ENCODE data around the gene WDR62. TPM values are rescaled to one million over a fixed set of nuclear protein-coding genes. Genes with fewer than 3 reads are reported as not detected.
"Not testable (repeated sequence)": the region's sequence is repeated elsewhere in the genome, so short reads cannot be mapped to it uniquely, and the experiment has no call there.

WDR62 gene
- total RNA-seq, 1 donor = 1.4 TPM

GRCh38 chr19:36067681-36068080, 13.0 kb downstream of the WDR62 start:
- H3K4me1 ChIP-seq (ENCODE audit: insufficient read depth, low read length) = peaks cover 4% of the 10 kb centered on the region

DNA sequence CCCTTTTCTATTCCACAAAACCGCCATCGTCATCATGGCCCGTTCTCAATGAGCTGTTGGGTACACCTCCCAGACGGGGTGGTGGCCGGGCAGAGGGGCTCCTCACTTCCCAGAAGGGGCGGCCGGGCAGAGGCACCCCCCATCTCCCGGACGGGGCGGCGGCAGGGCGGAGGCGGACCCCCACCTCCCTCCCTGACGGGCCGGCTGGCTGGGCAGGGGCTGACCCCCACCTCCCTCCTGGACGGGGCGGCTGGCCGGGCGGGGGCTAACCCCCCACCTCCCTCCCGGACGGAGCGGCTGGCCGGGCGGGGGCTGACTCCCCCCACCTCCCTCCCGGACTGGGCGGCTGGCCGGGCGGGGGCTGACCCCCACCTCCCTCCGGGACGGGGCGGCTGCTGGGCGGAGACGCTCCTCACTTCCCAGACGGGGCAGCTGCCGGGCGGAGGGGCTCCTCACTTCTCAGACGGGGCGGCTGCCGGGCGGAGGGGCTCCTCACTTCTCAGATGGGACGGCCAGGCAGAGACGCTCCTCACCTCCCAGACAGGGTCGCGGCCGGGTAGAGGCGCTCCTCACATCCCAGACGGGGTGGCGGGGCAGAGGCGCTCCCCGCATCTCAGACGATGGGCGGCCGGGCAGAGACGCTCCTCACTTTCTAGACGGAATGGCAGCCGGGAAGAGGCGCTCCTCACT, 14.3 kb downstream of the WDR62 start:
- not testable (repeated sequence) for H3K4me1 ChIP-seq (ENCODE audit: insufficient read depth, low read length); H2AFZ ChIP-seq (ENCODE audit: low read length); H4K20me1 ChIP-seq (ENCODE audit: insufficient read depth, low read length); H3K9me3 ChIP-seq (ENCODE audit: low read depth, low read length); H3K27ac ChIP-seq (ENCODE audit: low read depth, low read length); H3K4me3 ChIP-seq (ENCODE audit: insufficient read depth, low read length); DNase-seq (ENCODE audit: insufficient read length, low spot score, missing footprints); H3K79me2 ChIP-seq (ENCODE audit: insufficient read depth, low read length); H3K27me3 ChIP-seq (ENCODE audit: insufficient read depth, low read length); H3K4me2 ChIP-seq (ENCODE audit: insufficient read depth, low read length)
- peaks cover 28% of the 10 kb centered on the region for H3K36me3 ChIP-seq (ENCODE audit: insufficient read depth, low read length)

More at GRCh38 chr19:36067681-36068080, 13.0 kb downstream of the WDR62 start:
- no peak for DNase-seq (ENCODE audit: insufficient read length, low spot score, missing footprints)
- Histone ChIP-seq H3K36me3 (ENCODE audit: insufficient read depth, low read length) (peaks cover 24% of the 10 kb centered on the region), H3K4me2 (ENCODE audit: insufficient read depth, low read length) (no peak overlapping the region), H3K79me2 (ENCODE audit: insufficient read depth, low read length) (no peaks in the 10 kb centered on the region), H2AFZ (ENCODE audit: low read length) (no peak overlapping the region), H3K27me3 (ENCODE audit: insufficient read depth, low read length) (no peaks in the 10 kb centered on the region), H3K9me3 (ENCODE audit: low read depth, low read length) (no peaks in the 10 kb centered on the region), H3K27ac (ENCODE audit: low read depth, low read length) (no peak overlapping the region), H3K4me3 (ENCODE audit: insufficient read depth, low read length) (no peak overlapping the region), H4K20me1 (ENCODE audit: insufficient read depth, low read length) (peaks cover 6% of the 10 kb centered on the region)
- TF ChIP-seq, protein P1, sequence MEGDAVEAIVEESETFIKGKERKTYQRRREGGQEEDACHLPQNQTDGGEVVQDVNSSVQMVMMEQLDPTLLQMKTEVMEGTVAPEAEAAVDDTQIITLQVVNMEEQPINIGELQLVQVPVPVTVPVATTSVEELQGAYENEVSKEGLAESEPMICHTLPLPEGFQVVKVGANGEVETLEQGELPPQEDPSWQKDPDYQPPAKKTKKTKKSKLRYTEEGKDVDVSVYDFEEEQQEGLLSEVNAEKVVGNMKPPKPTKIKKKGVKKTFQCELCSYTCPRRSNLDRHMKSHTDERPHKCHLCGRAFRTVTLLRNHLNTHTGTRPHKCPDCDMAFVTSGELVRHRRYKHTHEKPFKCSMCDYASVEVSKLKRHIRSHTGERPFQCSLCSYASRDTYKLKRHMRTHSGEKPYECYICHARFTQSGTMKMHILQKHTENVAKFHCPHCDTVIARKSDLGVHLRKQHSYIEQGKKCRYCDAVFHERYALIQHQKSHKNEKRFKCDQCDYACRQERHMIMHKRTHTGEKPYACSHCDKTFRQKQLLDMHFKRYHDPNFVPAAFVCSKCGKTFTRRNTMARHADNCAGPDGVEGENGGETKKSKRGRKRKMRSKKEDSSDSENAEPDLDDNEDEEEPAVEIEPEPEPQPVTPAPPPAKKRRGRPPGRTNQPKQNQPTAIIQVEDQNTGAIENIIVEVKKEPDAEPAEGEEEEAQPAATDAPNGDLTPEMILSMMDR (IDR thresholded peaks at IDR 0.05; ENCODE audit: extremely low read depth, low read depth, low read length) = no peak

DNA sequence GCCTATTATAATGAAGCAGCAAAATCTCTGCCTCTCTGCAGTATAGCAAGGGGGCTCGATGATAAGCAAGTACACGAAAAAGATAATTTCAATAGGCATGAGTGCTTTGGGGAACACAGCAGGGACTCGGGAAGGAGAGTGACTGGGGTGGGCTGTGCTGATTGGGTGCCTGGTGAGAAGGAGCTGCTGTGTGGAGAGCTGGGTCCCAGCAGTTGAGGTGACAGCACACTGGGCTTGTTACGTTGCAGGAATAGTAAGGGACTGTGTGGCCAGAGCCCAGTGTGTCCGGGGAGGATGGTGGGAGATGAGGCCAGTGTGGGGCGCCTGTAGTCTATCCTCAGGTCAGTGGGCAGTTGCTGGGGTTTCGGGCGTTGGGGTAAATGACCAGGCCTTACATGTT, 17.4 kb downstream of the WDR62 start:
- Histone ChIP-seq H3K4me2 (ENCODE audit: insufficient read depth, low read length) (no peak overlapping the region), H4K20me1 (ENCODE audit: insufficient read depth, low read length) (peaks cover 6% of the 10 kb centered on the region), H3K4me3 (ENCODE audit: insufficient read depth, low read length) (no peak overlapping the region), H3K9me3 (ENCODE audit: low read depth, low read length) (no peaks in the 10 kb centered on the region), H3K79me2 (ENCODE audit: insufficient read depth, low read length) (no peaks in the 10 kb centered on the region), H3K27me3 (ENCODE audit: insufficient read depth, low read length) (no peaks in the 10 kb centered on the region), H3K27ac (ENCODE audit: low read depth, low read length) (no peak overlapping the region), H3K36me3 (ENCODE audit: insufficient read depth, low read length) (peaks cover 20% of the 10 kb centered on the region), H2AFZ (ENCODE audit: low read length) (no peak overlapping the region), H3K4me1 (ENCODE audit: insufficient read depth, low read length) (peaks cover 4% of the 10 kb centered on the region)
- DNase-seq (ENCODE audit: insufficient read length, low spot score, missing footprints) = no peak
- TF ChIP-seq, protein P1 (IDR thresholded peaks at IDR 0.05; ENCODE audit: extremely low read depth, low read depth, low read length) = no peak

GRCh38 chr19:36073121-36073876, 18.6 kb downstream of the WDR62 start:
- TF ChIP-seq, protein P1 (IDR thresholded peaks at IDR 0.05; ENCODE audit: extremely low read depth, low read depth, low read length) = no peak
- Histone ChIP-seq H4K20me1 (ENCODE audit: insufficient read depth, low read length) (peaks cover 6% of the 10 kb centered on the region), H3K79me2 (ENCODE audit: insufficient read depth, low read length) (no peaks in the 10 kb centered on the region), H3K4me2 (ENCODE audit: insufficient read depth, low read length) (no peak overlapping the region), H3K27me3 (ENCODE audit: insufficient read depth, low read length) (no peaks in the 10 kb centered on the region), H2AFZ (ENCODE audit: low read length) (no peak overlapping the region), H3K9me3 (ENCODE audit: low read depth, low read length) (no peaks in the 10 kb centered on the region), H3K27ac (ENCODE audit: low read depth, low read length) (no peak overlapping the region), H3K4me1 (ENCODE audit: insufficient read depth, low read length) (peaks cover 4% of the 10 kb centered on the region), H3K4me3 (ENCODE audit: insufficient read depth, low read length) (no peak overlapping the region), H3K36me3 (ENCODE audit: insufficient read depth, low read length) (peaks cover 20% of the 10 kb centered on the region)
- DNase-seq (ENCODE audit: insufficient read length, low spot score, missing footprints) = no peak
